GM18858 (cell line): Measurements from ENCODE around the gene TRPV4.

Experiments
- ATAC-seq: cut with Tn5 transposase; IDR thresholded peaks from one replicate; pipeline ENCODE4 v1.9.1; 2021; ENCODE audit not compliant: unreplicated experiment

TRPV4 gene

DNA sequence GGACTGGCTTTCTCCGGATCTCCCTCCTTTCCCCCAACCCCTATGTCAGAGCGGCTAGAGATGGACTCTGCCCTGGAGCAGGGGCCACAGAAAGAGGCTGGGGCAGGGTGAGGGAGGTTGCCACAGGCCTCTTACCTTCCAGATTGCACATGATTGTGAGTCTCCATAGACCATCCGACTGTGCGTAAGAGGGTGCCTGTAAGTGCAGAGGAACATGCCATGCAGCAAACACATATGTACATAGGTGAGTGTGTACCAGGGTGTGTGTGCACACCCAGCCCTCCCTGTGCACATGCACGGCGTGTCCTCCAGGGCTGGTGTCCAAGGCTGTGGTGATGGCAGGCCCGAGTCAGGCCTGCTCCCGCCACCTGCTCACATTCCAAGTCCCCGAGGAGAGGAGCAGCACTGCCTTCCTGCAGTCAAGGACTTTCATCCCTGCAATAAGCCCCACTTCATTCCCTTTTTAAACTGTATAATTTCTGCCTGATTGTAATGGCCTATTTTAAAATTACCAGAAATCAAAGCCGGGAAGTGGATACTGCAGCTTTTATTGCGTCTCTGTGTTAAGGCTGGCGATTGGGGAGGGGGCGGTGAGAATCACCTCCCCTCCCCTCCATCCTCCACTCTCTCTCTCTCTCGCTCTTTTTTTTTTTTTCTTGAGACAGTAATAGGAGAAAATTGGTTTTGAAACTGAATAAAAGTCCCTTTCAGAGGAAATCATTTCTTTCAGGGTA, 91.1 kb downstream of the TRPV4 start:
- no peak for ATAC-seq

DNA sequence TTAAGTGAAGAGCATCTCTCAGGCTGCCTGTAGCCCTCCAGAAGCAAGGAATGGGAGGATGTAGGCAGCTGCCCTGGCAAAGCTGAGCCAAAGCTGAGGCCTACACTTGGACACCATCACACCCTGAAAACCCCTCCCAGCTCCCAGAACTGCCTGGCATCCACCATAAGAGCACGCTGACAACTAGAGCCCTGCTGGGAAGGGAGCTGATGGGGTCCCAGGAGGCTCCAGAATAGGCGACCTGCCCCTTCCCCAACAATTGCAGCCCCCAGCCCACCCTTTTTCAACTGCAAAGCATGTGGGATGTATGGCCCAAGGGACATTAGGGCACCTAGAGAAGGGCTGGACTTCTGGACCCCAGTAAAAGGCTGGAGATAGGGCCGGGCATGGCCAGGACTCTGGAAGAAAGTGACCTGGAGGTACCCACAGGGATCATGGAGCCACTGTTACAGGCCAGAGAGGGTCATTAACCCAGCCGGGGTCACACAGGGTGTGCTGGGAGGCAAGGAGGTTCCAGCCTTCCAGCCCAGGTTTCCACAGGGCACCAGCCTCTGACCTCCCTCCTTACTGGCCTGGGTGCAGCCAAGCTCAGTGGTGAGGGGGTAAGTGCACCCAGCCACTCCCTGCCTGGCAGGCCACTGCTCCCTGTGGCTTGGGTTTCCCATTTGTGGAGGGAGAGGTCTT, 91.8 kb downstream of the TRPV4 start:
- ATAC-seq = no peak

DNA sequence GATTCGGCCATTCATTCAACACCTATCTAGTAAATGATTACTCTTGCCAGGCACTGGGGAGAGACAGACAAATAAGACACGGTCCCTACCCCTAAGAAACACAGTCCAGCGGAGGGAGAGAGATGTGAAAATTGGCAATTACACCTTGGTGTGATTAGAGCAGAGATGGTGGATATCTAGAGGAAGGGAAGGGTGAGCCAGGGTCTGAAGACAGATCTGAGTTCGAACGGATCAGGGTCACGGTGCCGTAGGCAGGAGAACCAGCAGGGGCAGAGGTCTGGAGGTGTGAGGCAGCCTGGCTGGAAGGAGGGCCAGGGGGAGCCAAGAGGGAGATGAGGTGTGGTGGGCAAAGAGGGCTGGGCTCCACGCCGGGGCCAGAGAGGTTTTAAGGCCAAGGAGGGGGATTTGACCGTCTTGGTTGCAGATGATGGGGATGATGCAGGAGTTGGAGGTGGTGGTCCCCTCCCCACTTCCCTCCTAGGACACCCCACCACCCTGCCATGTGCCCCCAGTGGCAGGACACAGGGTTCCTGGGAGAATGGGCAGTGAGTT, 92.4 kb downstream of the TRPV4 start:
- no peak for ATAC-seq

- ATAC-seq = no peak
Measured at GRCh38 chr12:109739747-109740693, 93.2 kb downstream of the TRPV4 start.

GRCh38 chr12:109738878-109739665, 94.1 kb downstream of the TRPV4 start:
- no peak for ATAC-seq

- ATAC-seq = no peak
Measured at GRCh38 chr12:109738209-109738608, 95.0 kb downstream of the TRPV4 start.

- ATAC-seq = no peak
Measured at GRCh38 chr12:109737631-109738030, 95.6 kb downstream of the TRPV4 start.

DNA sequence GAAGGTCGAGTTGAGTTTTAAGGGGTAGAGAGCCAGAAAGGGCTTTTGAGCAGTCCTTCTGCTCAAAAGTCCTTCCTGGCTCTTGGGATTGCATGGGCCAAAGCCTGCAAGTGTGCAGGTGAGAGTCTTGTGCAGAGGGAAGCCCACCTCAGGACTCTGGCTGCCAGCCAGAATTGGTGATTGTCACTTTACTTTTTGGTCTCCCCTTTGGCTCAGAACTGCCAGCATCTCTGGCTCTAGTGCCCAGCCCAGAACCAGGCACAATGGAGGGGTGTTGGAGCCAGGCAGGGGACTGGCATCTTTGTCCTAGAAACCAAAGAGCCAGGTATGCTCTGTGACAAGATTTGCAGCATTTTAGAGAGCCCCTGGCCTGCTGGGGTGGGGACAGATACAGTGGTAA, 96.1 kb downstream of the TRPV4 start:
- ATAC-seq = no peak

DNA sequence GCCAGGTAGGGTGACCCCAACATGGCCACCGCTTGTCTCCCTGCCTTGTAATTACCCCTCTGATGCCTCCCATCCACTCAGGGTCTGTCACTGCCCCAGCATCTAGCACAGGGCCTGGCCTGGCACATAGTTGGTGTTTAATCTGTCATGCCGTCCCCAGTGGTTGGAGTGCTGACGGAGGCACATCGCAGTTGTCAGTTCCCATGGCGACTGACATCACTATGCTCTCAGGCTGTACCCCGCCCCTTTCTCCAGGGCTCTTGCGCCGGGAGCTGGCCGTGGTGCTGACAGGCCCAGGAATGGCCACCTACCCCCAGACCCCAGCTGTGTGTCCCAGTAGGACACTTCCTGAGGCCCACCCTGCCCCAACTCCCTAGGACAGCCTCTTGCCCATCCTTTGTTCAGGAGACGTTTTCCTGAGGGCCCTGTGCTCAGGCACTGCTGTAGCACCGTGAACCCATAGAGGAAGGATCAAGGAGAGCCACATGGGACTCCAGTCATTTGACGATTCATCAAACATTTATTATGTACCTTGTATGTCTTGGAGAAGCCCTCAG, 96.6 kb downstream of the TRPV4 start:
- ATAC-seq = no peak

GRCh38 chr12:109735825-109736551, 97.2 kb downstream of the TRPV4 start:
- ATAC-seq = no peak

GRCh38 chr12:109735051-109735521, 98.1 kb downstream of the TRPV4 start:
- no peak for ATAC-seq

DNA sequence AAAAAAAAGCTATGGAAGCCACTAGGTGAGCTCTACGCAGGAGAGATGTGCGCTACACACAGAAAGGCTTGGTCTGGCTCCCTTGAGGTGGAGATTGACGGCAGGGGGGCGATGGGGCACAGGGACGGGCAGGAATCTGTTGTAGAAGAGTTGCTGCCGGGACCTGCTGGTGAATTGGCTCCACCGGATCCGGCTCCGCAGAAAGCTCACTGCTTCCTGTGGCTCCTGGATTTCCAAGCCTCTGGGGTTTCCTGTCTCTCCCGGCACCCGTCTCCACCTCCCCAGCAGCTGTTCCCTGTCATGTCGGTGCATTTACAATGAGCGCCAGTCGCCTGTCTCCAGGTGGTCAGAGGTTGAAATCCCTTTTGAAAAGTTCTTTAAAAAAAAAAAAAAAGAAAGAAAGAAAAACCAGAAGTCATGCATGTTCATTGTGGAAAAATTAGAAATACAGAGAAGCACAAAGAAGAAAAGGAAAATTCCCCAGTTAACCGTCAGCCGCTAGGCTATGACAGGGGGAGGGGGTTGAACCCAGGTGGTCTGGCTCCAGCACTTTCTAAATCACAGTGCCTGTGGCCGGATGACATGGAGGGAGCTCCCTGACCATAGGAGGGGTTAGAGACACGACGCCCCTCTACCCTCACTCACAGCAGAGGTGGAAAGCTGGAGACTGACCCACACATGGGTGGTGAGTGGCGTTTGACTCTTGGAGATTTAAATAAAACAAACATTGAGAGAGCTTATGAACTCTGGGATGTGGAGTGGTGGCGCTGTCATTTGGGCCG, 98.8 kb downstream of the TRPV4 start:
- no peak for ATAC-seq
